Hepatocyte (in vitro differentiated cells): ENCODE measurements around the gene GORASP2. TPM values are rescaled to one million over a fixed set of nuclear protein-coding genes. Genes with fewer than 3 reads are reported as not detected.

Experiments
- DNase-seq: peaks from one replicate; pipeline ENCODE4 v3.0.0-alpha.2; 2016; ENCODE audit warnings: low spot score
- H2AFZ ChIP-seq: fragments of 200-600 bp; sonication (generic); 2 replicates; pipeline ENCODE4 v1.6.0; 2016; ENCODE audit warnings: antibody characterized with exemption, mild to moderate bottlenecking
- H3K27ac ChIP-seq: fragments of 200-600 bp; sonication (generic); 2 replicates; pipeline ENCODE4 v1.5.1; 2016; ENCODE audit warnings: mild to moderate bottlenecking
- H3K27me3 ChIP-seq: fragments of 200-600 bp; sonication (generic); 2 replicates; pipeline ENCODE4 v1.6.1; 2016
- H3K36me3 ChIP-seq: fragments of 200-600 bp; sonication (generic); replicated peaks from 2 replicates; pipeline ENCODE4 v1.5.1; 2016; ENCODE audit warnings: low read depth; ENCODE audit not compliant: insufficient read depth
- H3K4me1 ChIP-seq: fragments of 200-600 bp; sonication (generic); 2 replicates; pipeline ENCODE4 v1.5.1; 2016; ENCODE audit warnings: mild to moderate bottlenecking, moderate library complexity; ENCODE audit not compliant: insufficient read depth
- H3K4me2 ChIP-seq: fragments of 200-600 bp; sonication (generic); 2 replicates; pipeline ENCODE4 v1.6.0; 2016
- H3K4me3 ChIP-seq: fragments of 200-600 bp; sonication (generic); 2 replicates; pipeline ENCODE4 v1.5.1; 2016; ENCODE audit warnings: mild to moderate bottlenecking
- H3K79me2 ChIP-seq: fragments of 200-600 bp; sonication (generic); 2 replicates; pipeline ENCODE4 v1.6.0; 2017; ENCODE audit warnings: mild to moderate bottlenecking
- H3K9me2 ChIP-seq: fragments of 200-600 bp; sonication (generic); replicated peaks from 2 replicates; pipeline ENCODE4 v1.6.0; 2017; ENCODE audit warnings: mild to moderate bottlenecking; ENCODE audit not compliant: insufficient read depth
- H3K9me3 ChIP-seq: fragments of 200-600 bp; sonication (generic); 2 replicates; pipeline ENCODE4 v1.5.1; 2016; ENCODE audit warnings: low read depth, mild to moderate bottlenecking
- H4K20me1 ChIP-seq: fragments of 200-600 bp; sonication (generic); 2 replicates; pipeline ENCODE4 v1.6.0; 2016; ENCODE audit warnings: mild to moderate bottlenecking; ENCODE audit not compliant: insufficient read depth, poor library complexity, severe bottlenecking
- CTCF ChIP-seq: fragments of 200-600 bp; sonication (generic); IDR thresholded peaks from 2 replicates; pipeline ENCODE4 v1.5.1; 2016; ENCODE audit warnings: antibody characterized with exemption, mild to moderate bottlenecking; ENCODE audit not compliant: poor library complexity
- EZH2 ChIP-seq: fragments of 200-600 bp; sonication (generic); IDR thresholded peaks from 2 replicates; pipeline ENCODE4 v1.6.1; 2016; ENCODE audit warnings: antibody characterized with exemption, mild to moderate bottlenecking, borderline replicate concordance
- EZH2phosphoT487 ChIP-seq: fragments of 200-600 bp; sonication (generic); IDR thresholded peaks from one replicate; pipeline ENCODE4 v1.6.1; 2018; ENCODE audit warnings: antibody characterized with exemption, mild to moderate bottlenecking, low read depth, moderate library complexity; ENCODE audit not compliant: unreplicated experiment, severe bottlenecking
- WGBS: methylation state at CpG from one replicate; pipeline ENCODE4 v1.1.6; 2016; ENCODE audit warnings: low lambda C conversion rate; ENCODE audit errors: missing lambda C conversion rate; 5-methylcytosine and 5-hydroxymethylcytosine counted together
- polyA plus RNA-seq: library from polyadenylated mRNA; unstranded; fragments of >200 nt; fragmentation: Nextera tagmentation; extraction: Ambion mirVana; gene quantifications from 2 replicates; pipeline ENCODE4 v1.2.1, GENCODE V29; 2016
- total RNA-seq: library from RNA; depleted of rRNA; stranded (reverse); fragments of >200 nt; gene quantifications from 2 replicates; pipeline ENCODE4 v1.2.3, GENCODE V29; 2014

The GORASP2 gene
- total and polyA plus RNA-seq, 2 experiments from 2014 or later = 50.1 to 126 TPM

- peaks cover 3% of the 10 kb centered on the region for H3K79me2 ChIP-seq
- DNase-seq = no peak
- H3K9me2 ChIP-seq = no peaks in the 10 kb centered on the region
- H3K4me3 ChIP-seq = no peak overlapping the region
- no peak overlapping the region for H2AFZ ChIP-seq
- H3K27me3 ChIP-seq = no peaks in the 10 kb centered on the region
- 93% methylated on average over 9 of the region's 9 CpGs for WGBS
- H3K27ac ChIP-seq = no peak overlapping the region
- H3K36me3 ChIP-seq = no peaks in the 10 kb centered on the region
- no peaks in the 10 kb centered on the region for H3K9me3 ChIP-seq
- no peaks in the 10 kb centered on the region for H3K4me1 ChIP-seq
- no peaks in the 10 kb centered on the region for H4K20me1 ChIP-seq
- H3K4me2 ChIP-seq = no peak overlapping the region
- no peak for TF ChIP-seq CTCF
- TF ChIP-seq EZH2phosphoT487 = no peak
- TF ChIP-seq EZH2 = no peak
These were observed 87.1 kb downstream of the GORASP2 start for GRCh38 chr2:171016125-171016524.

Other genes starting within 250 kb of the GORASP2 start
- 1.0 and 1.9 TPM in 2 replicates for gene SP5, start 213.9 kb upstream of the GORASP2 start, total RNA-seq
- 1.8 and 2.4 TPM in 2 replicates for gene SP5, start 213.9 kb upstream of the GORASP2 start, polyA plus RNA-seq
- gene ERICH2, start 158.9 kb upstream of the GORASP2 start, total RNA-seq = 0.52 TPM in 1 of 2 replicates, not detected in the other
- gene ERICH2, start 158.9 kb upstream of the GORASP2 start, polyA plus RNA-seq = 1.9 and 3.1 TPM in 2 replicates
- gene GAD1, start 112.4 kb upstream of the GORASP2 start, total RNA-seq = 0.08 and 0.50 TPM in 2 replicates
- gene GAD1, start 112.4 kb upstream of the GORASP2 start, polyA plus RNA-seq = 1.1 TPM in 1 of 2 replicates, not detected in the other
- 21.4 and 21.8 TPM in 2 replicates for gene TLK1, start 231.6 kb downstream of the GORASP2 start, total RNA-seq
- 9.2 and 13.0 TPM in 2 replicates for gene TLK1, start 231.6 kb downstream of the GORASP2 start, polyA plus RNA-seq